T47D (cell line): ENCODE measurements around the gene CUBN.

Experiments used
- DNase-seq, 2 experiments: peaks; one replicate each; pipeline versions ENCODE4 v3.0.0 to v3.0.0-alpha.2; 2011 to 2012; ENCODE audit warnings: low read depth in 1 of 2, low spot score in 1 of 2
- JUND ChIP-seq: IDR thresholded peaks from 2 replicates; pipeline ENCODE4 v1.6.1; 2012; ENCODE audit warnings: low read depth
- in situ Hi-C: cut with HindIII; loops from 2 replicates; pipeline ENCODE4 v1.10.0; 2016; ENCODE audit warnings: low sequenced_read_pairs, low pct_unique_long_range_greater_than_20kb

The CUBN gene

DNA sequence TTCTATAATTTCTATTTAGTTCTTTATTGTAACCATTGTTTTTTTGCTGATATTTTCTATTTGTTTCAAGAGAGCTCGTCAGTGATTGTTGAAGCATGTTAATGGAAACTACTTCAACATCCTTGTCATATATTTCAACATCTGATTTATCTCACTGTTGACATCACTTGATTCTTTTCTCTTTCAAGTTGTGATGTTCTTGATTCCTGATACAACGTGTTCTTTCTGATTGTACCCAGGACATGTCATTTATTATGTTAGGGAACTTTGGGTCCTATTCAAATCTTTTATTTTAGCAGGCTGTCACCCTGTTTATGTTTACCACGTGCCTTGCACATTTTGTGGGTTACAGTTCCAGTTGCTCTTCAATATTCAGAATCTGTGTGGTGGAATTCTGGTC, 232.6 kb downstream of the CUBN start:
- no peak for TF ChIP-seq JUND
- DNase-seq = no peak
- in situ Hi-C loops = no loop called here

DNA sequence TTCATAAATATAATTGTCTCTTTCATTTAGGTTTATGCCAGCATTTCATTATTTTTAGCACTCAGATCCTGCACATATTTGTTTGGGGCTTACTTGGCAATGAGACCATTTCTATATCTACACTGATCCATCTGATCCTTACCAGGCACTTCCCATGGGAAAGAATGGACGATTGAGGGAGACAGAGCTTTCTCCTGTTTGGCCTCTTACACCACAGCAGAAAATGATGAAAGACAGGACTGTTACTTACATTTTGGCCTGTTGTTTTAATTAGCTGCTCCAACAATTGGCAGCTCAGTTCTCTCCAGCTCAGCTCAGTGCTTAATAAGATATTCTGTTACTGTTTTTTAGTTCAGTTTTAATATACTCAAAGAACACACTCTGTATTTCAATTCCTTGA, 234.8 kb downstream of the CUBN start:
- in situ Hi-C loops = no loop called here
- no peak for DNase-seq
- TF ChIP-seq JUND = no peak

DNA sequence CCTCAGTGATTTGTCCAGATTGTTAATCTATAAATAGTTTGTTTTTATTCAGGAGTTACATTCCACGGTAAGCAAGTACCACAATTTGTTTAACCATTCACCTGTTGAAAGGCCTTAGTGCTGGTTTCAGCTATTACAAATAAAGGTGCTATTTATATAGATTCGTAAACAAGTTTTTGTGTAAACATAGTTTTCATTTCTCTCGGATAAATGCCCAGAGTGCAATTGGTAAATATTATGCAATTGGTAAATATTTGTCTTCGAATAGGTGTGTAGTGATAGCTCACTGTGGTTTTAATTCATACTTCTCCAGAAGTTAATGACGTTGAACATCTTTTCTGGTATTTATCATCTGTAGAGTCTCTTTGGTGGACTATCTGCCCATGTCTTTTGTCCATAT, 235.9 kb downstream of the CUBN start:
- in situ Hi-C loops = no loop called here
- peak; percentile 79; the same call in 1 of the 2 replicates for TF ChIP-seq JUND
- DNase-seq = peak; percentile 18 to 88

DNA sequence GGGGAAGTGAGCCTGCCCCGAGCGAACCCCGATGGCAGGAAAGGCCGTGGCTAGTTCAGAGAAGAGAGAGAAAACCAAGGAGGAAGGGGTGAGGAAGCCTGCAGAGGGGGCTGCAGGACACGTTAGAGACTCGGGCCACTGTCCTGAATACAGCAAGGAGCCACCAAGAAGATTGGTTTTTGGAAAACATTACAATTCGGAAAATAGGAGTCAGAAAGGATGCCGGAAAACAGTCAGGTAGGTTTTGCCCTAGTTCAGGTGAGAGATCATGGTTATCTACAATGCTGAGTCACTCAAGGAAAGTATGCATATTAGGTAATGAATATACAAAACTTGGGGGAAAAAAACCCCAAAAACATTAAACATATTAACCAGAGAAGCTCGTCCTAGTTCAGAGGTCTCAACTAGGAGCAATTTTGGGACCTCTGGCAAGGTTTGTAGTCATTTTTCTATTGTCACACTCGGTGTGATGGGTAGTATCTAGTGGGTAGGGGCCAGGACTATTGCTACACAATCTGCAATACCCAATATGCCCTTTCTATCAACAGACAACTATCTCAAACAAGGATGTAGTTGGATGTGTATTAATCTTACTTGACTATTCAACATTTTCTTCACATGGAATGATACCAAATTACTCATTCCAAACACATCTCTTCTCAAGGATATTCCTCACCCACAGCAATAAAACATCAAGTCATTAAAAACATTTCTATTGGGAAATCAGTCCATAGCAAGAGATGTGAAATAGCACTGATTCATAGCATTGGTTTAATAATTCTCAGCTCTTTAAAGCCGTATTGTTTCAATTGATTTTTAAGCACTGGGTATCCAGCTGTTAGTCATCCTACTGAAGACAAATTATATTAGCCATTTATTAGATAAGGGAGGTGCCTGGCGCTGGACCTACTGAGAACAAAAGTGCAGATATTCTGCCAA, 238.0 kb downstream of the CUBN start:
- no peak for TF ChIP-seq JUND
- in situ Hi-C loops = no loop called here
- peak in 1 of 2 experiments; percentile 41 for DNase-seq

DNA sequence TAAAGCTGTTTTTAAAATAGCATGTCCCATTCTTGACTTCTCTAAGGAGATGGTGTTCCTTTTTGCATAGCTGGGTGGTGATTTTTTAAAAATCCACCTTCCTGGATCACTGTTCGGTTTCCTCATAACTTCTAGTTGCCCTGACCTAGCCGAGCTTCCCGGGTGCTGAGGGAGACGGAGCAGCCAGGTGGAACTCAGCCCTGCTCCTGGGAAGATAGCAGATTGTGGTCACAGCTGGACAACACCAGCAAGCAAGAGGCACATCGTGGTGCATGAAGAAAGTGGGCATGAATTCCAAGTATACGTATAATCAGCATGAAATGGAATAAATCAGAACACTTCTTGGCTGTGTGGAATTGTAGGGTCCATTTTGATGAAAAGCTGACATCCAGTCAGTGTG, 238.9 kb downstream of the CUBN start:
- no peak for DNase-seq
- TF ChIP-seq JUND = no peak
- in situ Hi-C loops = no loop called here

DNA sequence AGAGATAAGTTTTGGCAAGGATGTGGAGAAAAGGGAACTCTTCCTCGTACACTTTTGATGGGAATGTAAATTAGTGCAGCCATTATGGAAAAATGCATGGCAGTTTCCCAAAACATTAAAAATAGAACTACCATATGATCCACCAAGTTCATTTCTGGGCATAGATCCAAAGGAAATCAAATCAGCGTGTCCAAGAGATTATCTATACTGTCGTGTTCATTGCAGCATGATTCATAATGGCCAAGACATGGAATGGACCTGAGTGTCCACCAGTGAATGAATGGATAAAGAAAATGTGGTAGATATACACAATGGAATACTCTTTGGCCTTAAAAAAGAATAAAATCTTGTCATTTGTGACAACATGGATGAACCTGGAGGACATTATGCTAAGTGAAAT, 242.0 kb downstream of the CUBN start:
- in situ Hi-C loops = no loop called here
- TF ChIP-seq JUND = no peak
- no peak for DNase-seq

DNA sequence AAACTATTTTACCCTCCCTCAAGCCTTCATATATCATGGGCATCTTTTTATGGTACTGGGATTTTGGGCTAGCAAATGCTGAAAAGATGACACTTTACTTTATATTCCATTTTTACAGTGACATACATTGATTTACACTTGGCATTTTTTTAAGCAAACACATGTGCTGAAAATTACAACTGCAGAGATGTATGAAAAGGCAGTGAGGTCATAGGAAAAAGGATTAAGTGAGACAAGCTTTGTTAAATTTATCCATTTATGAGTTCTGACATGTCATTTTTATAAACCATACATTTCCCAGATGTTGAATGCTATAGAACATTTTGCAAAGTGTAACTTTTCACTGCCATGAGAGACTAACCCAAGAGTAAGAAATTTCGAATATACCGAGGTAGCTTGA, 243.6 kb downstream of the CUBN start:
- no peak for DNase-seq
- no peak for TF ChIP-seq JUND
- in situ Hi-C loops = no loop called here

DNA sequence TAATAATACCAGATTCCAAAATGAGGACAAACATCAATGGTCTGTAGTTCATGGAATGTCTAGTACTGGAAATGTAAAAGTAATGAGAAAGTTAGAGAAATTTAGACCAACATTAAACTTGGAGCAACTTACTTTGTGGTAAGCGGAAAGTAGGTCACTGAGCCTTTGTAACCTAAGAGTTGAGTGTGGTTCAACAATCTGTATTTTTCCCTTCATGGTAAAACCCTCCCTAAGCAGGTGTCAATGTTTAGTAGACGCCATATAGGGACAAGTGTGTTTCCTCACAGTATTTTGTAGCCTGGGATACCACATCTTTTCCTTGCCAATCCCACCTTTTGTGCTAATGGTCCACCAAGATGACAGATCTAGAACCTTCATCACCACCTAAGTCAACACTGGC, 245.1 kb downstream of the CUBN start:
- no peak for TF ChIP-seq JUND
- in situ Hi-C loops = no loop called here
- no peak for DNase-seq

DNA sequence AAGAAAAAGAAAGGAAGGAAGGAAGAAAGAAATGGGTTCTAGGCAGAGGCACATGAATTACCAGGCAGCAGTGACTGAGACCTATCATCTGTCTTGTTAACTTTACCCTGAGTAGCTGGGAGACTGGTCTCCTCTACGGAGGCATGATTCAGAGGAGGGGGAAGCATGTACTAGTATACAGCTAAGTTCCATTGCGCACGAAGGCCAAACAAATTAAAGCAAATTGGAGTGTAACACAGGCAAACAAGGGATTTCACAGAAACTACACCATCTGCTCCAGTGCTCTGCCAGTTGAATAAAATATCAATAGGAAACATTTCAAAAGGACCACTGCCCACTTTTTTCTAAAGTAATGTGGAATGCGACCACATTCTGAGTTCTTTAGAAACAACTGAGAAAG, 246.5 kb downstream of the CUBN start:
- in situ Hi-C loops = no loop called here
- DNase-seq = no peak
- no peak for TF ChIP-seq JUND

DNA sequence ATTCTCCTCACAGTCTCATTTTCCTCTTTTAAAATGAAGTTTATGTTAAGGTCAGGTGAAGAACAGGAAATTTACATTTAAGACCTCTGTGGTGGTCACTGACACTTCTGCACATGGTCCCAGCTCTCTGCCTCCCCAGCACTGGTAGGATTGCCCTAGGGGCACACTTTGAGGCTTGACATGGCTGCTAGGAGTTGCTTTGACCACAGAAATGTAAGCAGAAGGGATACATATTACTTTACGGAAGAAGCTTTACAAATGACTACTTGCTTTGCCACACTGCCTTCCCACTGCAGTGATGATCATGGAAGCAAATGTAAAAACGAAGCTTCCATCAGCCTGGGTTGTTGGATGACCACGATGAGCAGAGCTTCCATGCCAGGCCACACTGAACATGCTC, 259.3 kb downstream of the CUBN start:
- in situ Hi-C loops = no loop called here
- TF ChIP-seq JUND = no peak
- no peak for DNase-seq

DNA sequence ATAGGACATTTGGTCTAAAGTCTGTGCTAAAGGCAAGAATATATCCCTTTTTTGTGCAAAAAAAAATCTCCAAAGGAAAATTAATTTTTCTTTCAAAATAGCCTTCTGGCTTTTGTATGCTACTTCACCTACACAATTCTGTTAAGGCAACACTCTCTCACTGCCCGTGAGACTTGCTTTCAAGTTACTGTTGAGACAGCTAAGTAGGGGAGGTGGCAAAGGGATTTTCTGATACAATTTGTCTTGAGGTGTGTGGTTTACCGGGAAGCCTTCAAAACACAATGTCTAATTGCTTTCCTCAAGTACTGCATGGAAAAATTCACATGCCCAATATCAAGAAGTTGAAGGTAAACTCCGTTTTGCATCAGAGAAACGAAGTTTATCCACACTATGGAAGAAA, 261.6 kb downstream of the CUBN start:
- in situ Hi-C loops = no loop called here
- DNase-seq = no peak
- TF ChIP-seq JUND = no peak

DNA sequence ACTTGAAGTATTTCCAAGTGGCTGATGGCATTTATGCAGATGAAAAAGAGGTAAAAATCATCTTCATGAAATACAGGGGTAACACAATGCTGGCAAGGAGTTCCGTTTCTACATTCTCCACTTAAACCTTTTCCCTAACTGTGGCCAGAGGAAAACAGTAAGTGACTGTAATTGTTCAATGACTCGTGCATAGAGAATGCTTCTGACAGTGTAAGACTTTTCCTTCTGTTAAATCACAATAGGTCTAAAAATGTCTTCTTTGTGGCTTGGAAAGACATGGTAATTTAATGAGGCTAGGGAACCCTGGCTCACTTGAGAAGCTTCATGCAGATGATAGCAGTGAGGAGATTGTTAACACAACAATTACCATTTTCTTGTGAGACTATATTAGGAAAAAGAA, 262.1 kb downstream of the CUBN start:
- in situ Hi-C loops = no loop called here
- DNase-seq = no peak
- TF ChIP-seq JUND = no peak

DNA sequence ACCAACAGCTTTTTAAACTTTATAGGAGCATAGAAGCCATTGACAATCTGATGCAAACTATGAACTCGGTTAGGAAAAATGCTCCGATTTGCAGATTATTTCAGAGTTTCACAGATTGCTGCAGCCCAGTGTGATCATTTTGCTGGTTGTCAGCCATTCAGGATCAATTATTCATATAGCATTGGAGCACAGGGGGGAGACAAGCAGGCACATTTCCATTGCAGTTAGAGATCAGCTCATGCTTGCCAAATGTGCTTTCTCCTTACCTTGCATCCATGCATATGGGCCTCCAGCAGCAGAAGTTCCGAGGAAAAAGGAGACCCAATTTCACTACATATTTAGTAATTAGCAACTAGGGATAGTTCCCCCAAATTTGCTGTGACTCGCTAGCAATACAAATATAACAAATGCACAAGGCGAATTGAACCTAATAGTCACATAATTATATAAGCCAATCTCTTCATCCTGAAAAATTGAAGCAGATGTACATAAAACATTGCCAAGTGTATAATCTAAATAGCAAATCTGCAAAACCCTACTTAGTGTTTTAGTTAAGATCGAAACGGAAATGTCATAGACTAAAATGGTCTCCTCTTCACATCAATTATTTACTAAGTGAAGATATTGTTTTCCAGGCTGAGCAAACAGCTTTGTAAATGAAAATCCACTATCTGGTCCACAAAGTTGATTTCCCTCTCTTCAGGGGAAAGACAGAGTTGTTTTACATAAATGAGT, 262.9 kb downstream of the CUBN start:
- no peak for DNase-seq
- in situ Hi-C loops = no loop called here
- no peak for TF ChIP-seq JUND
